Cerebellar nuclear complex (tissue), 1 donor: ENCODE data around the gene HK2.

Experiments
- DNase-seq, 2 experiments: peaks; one replicate each; lab custom pipeline; 2025; lab: John Stamatoyannopoulos, UW

The HK2 gene

GRCh38 chr2:74857215-74857614, 23.3 kb downstream of the HK2 start:
- DNase-seq: no peak

- DNase-seq: no peak
These were observed 23.8 kb downstream of the HK2 start for GRCh38 chr2:74857725-74858124.

GRCh38 chr2:74858281-74858680, 24.4 kb downstream of the HK2 start:
- no peak for DNase-seq

GRCh38 chr2:74860079-74860478, 26.2 kb downstream of the HK2 start:
- DNase-seq: no peak

GRCh38 chr2:74860521-74860920, 26.6 kb downstream of the HK2 start:
- no peak for DNase-seq

GRCh38 chr2:74861531-74861930, 27.6 kb downstream of the HK2 start:
- no peak for DNase-seq

- no peak for DNase-seq
These were observed 28.4 kb downstream of the HK2 start for GRCh38 chr2:74862020-74862964.

GRCh38 chr2:74863802-74864248, 29.9 kb downstream of the HK2 start:
- DNase-seq: no peak

- no peak for DNase-seq
These were observed 31.1 kb downstream of the HK2 start for GRCh38 chr2:74864728-74865722.

GRCh38 chr2:74865770-74866674, 32.1 kb downstream of the HK2 start:
- DNase-seq: no peak

GRCh38 chr2:74867841-74868658, 34.1 kb downstream of the HK2 start:
- DNase-seq: no peak

- DNase-seq: no peak
These were observed 35.6 kb downstream of the HK2 start for GRCh38 chr2:74869517-74869916.

- no peak for DNase-seq
These were observed 37.0 kb downstream of the HK2 start for GRCh38 chr2:74870951-74871350.

- DNase-seq: no peak
These were observed 37.5 kb downstream of the HK2 start for GRCh38 chr2:74871414-74871813.

GRCh38 chr2:74872389-74872836, 38.5 kb downstream of the HK2 start:
- no peak for DNase-seq

GRCh38 chr2:74873012-74873665, 39.2 kb downstream of the HK2 start:
- DNase-seq: no peak

GRCh38 chr2:74873678-74874640, 40.0 kb downstream of the HK2 start:
- DNase-seq: no peak

- peak; percentile 6 to 27 for DNase-seq
These were observed 42.4 kb downstream of the HK2 start for GRCh38 chr2:74876081-74876886.
